SJCRH30 (cell line): ENCODE results near the gene MGMT. TPM values are rescaled to one million over a fixed set of nuclear protein-coding genes. Genes with fewer than 3 reads are reported as not detected.
A peak's percentile ranks its signal among the peaks of the same experiment; 100 is the strongest.

Source experiments
- DNase-seq, 2 experiments: peaks; one replicate each; pipeline ENCODE4 v3.0.0-alpha.2; 2015 to 2020
- H3K27ac ChIP-seq: fragments of 250-450 bp; sonication (Bioruptor Pico); 2 replicates; pipeline ENCODE4 v1.5.1; 2020; ENCODE audit warnings: mild to moderate bottlenecking, moderate library complexity
- H3K27me3 ChIP-seq: fragments of 250-450 bp; sonication (Bioruptor Pico); 2 replicates; pipeline ENCODE4 v1.5.1; 2020; ENCODE audit warnings: mild to moderate bottlenecking, moderate library complexity
- H3K36me3 ChIP-seq: fragments of 250-450 bp; sonication (Bioruptor Pico); 2 replicates; pipeline ENCODE4 v1.5.1; 2020; ENCODE audit warnings: mild to moderate bottlenecking, moderate library complexity
- H3K4me1 ChIP-seq: fragments of 250-450 bp; sonication (Bioruptor Pico); 2 replicates; pipeline ENCODE4 v1.5.1; 2020; ENCODE audit warnings: mild to moderate bottlenecking, moderate library complexity
- H3K4me3 ChIP-seq: fragments of 250-450 bp; sonication (Bioruptor Pico); 2 replicates; pipeline ENCODE4 v1.5.1; 2020; ENCODE audit warnings: mild to moderate bottlenecking, moderate library complexity
- H3K9me3 ChIP-seq: fragments of 250-450 bp; sonication (Bioruptor Pico); replicated peaks from 2 replicates; pipeline ENCODE4 v1.5.1; 2020; ENCODE audit warnings: mild to moderate bottlenecking, moderate library complexity
- total RNA-seq: library from RNA; depleted of rRNA; stranded (reverse); fragments of >200 nt; shearing (Covaris generic); gene quantifications from 2 replicates; pipeline ENCODE4 v1.2.3, GENCODE V29; 2014

MGMT gene
- total RNA-seq, 1 experiment from 2014 or later = 1.5 TPM

GRCh38 chr10:129786216-129786615 is 319.2 kb downstream of the MGMT start:
- H3K4me3 ChIP-seq = no peak overlapping the region
- no peaks in the 10 kb centered on the region for H3K27me3 ChIP-seq
- H3K36me3 ChIP-seq = no peaks in the 10 kb centered on the region
- no peak for DNase-seq
- H3K9me3 ChIP-seq = no peaks in the 10 kb centered on the region
- H3K27ac ChIP-seq = no peak overlapping the region
- peaks cover 4% of the 10 kb centered on the region; the same call in 1 of the 2 replicates for H3K4me1 ChIP-seq

- Histone ChIP-seq H3K36me3 (no peaks in the 10 kb centered on the region), H3K27me3 (no peaks in the 10 kb centered on the region), H3K27ac (no peak overlapping the region), H3K4me3 (no peak overlapping the region), H3K9me3 (no peaks in the 10 kb centered on the region), H3K4me1 (peaks cover 4% of the 10 kb centered on the region; the same call in 1 of the 2 replicates)
- no peak for DNase-seq
Observed at GRCh38 chr10:129787557-129787956, 320.5 kb downstream of the MGMT start.

GRCh38 chr10:129788215-129788614 is 321.2 kb downstream of the MGMT start:
- H3K4me1 ChIP-seq = peaks cover 4% of the 10 kb centered on the region; the same call in 1 of the 2 replicates
- DNase-seq = peak; percentile 48 to 70
- no peak overlapping the region for H3K4me3 ChIP-seq
- H3K27ac ChIP-seq = no peak overlapping the region
- H3K9me3 ChIP-seq = no peaks in the 10 kb centered on the region
- H3K27me3 ChIP-seq = no peaks in the 10 kb centered on the region
- no peaks in the 10 kb centered on the region for H3K36me3 ChIP-seq

GRCh38 chr10:129790715-129791446 is 323.8 kb downstream of the MGMT start:
- Histone ChIP-seq H3K36me3 (no peaks in the 10 kb centered on the region), H3K27me3 (no peaks in the 10 kb centered on the region), H3K27ac (no peak overlapping the region), H3K4me1 (peaks cover 4% of the 10 kb centered on the region; the same call in 1 of the 2 replicates), H3K4me3 (peak overlapping the region; percentile 28), H3K9me3 (no peaks in the 10 kb centered on the region)
- peak; percentile 13 to 30 for DNase-seq

- H3K27me3 ChIP-seq = no peaks in the 10 kb centered on the region
- no peak overlapping the region for H3K27ac ChIP-seq
- no peaks in the 10 kb centered on the region for H3K36me3 ChIP-seq
- H3K9me3 ChIP-seq = no peaks in the 10 kb centered on the region
- DNase-seq = no peak
- H3K4me3 ChIP-seq = no peak overlapping the region
- H3K4me1 ChIP-seq = peaks cover 4% of the 10 kb centered on the region; the same call in 1 of the 2 replicates
Observed at GRCh38 chr10:129792141-129792540, 325.1 kb downstream of the MGMT start.

- Histone ChIP-seq H3K9me3 (no peaks in the 10 kb centered on the region), H3K27ac (no peak overlapping the region), H3K27me3 (no peaks in the 10 kb centered on the region), H3K4me3 (no peak overlapping the region), H3K4me1 (peaks cover 4% of the 10 kb centered on the region; the same call in 1 of the 2 replicates), H3K36me3 (no peaks in the 10 kb centered on the region)
- no peak for DNase-seq
Observed at GRCh38 chr10:129792864-129793263, 325.8 kb downstream of the MGMT start.

- Histone ChIP-seq H3K4me1 (peaks cover 3% of the 10 kb centered on the region; the same call in 1 of the 2 replicates), H3K36me3 (no peaks in the 10 kb centered on the region), H3K4me3 (no peak overlapping the region), H3K27me3 (no peaks in the 10 kb centered on the region), H3K27ac (no peak overlapping the region), H3K9me3 (no peaks in the 10 kb centered on the region)
- no peak for DNase-seq
Observed at GRCh38 chr10:129793479-129793878, 326.4 kb downstream of the MGMT start.

- no peak for DNase-seq
- Histone ChIP-seq H3K27ac (no peak overlapping the region), H3K36me3 (no peaks in the 10 kb centered on the region), H3K4me3 (no peak overlapping the region), H3K27me3 (no peaks in the 10 kb centered on the region), H3K4me1 (no peaks in the 10 kb centered on the region), H3K9me3 (no peaks in the 10 kb centered on the region)
Observed at GRCh38 chr10:129793996-129794395, 327.0 kb downstream of the MGMT start.

- H3K27me3 ChIP-seq = no peaks in the 10 kb centered on the region
- H3K4me3 ChIP-seq = no peak overlapping the region
- no peaks in the 10 kb centered on the region for H3K4me1 ChIP-seq
- H3K36me3 ChIP-seq = no peaks in the 10 kb centered on the region
- DNase-seq = no peak
- no peak overlapping the region for H3K27ac ChIP-seq
- H3K9me3 ChIP-seq = no peaks in the 10 kb centered on the region
Observed at GRCh38 chr10:129796710-129797420, 329.8 kb downstream of the MGMT start.

GRCh38 chr10:129799942-129800341 is 332.9 kb downstream of the MGMT start:
- DNase-seq = no peak
- H3K9me3 ChIP-seq = no peaks in the 10 kb centered on the region

GRCh38 chr10:129800796-129801340 is 333.8 kb downstream of the MGMT start:
- DNase-seq = no peak

More at GRCh38 chr10:129799942-129800341, 332.9 kb downstream of the MGMT start:
- Histone ChIP-seq H3K36me3 (no peaks in the 10 kb centered on the region), H3K4me3 (no peak overlapping the region), H3K27ac (no peak overlapping the region), H3K27me3 (no peaks in the 10 kb centered on the region), H3K4me1 (no peaks in the 10 kb centered on the region)

GRCh38 chr10:129807211-129807610 is 340.2 kb downstream of the MGMT start:
- Histone ChIP-seq H3K27ac (no peak overlapping the region), H3K4me3 (no peak overlapping the region), H3K4me1 (no peaks in the 10 kb centered on the region), H3K36me3 (no peaks in the 10 kb centered on the region), H3K27me3 (no peaks in the 10 kb centered on the region), H3K9me3 (no peaks in the 10 kb centered on the region)
- no peak for DNase-seq

More at GRCh38 chr10:129800796-129801340, 333.8 kb downstream of the MGMT start:
- H3K36me3 ChIP-seq = no peaks in the 10 kb centered on the region
- H3K27ac ChIP-seq = no peak overlapping the region
- H3K4me3 ChIP-seq = no peak overlapping the region
- no peaks in the 10 kb centered on the region for H3K27me3 ChIP-seq
- H3K4me1 ChIP-seq = no peaks in the 10 kb centered on the region
- no peaks in the 10 kb centered on the region for H3K9me3 ChIP-seq

- DNase-seq = no peak
- Histone ChIP-seq H3K27ac (no peak overlapping the region), H3K36me3 (no peaks in the 10 kb centered on the region), H3K9me3 (no peaks in the 10 kb centered on the region), H3K4me1 (no peaks in the 10 kb centered on the region), H3K4me3 (no peak overlapping the region), H3K27me3 (no peaks in the 10 kb centered on the region)
Observed at GRCh38 chr10:129808092-129808983, 341.3 kb downstream of the MGMT start.

GRCh38 chr10:129809431-129809830 is 342.4 kb downstream of the MGMT start:
- no peak for DNase-seq
- no peak overlapping the region for H3K4me3 ChIP-seq
- H3K27ac ChIP-seq = no peak overlapping the region
- H3K27me3 ChIP-seq = no peaks in the 10 kb centered on the region
- no peaks in the 10 kb centered on the region for H3K4me1 ChIP-seq
- no peaks in the 10 kb centered on the region for H3K36me3 ChIP-seq
- H3K9me3 ChIP-seq = no peaks in the 10 kb centered on the region
